Measurements from ENCODE around the gene ZNF524. TPM values are rescaled to one million over a fixed set of nuclear protein-coding genes. Genes with fewer than 3 reads are reported as not detected.

ZNF524 gene
- total and polyA plus RNA-seq, 10 of the 15 experiments (the other 5 are each of a cell fraction or from before 2014, with no cell fraction given) = 0.47 to 18.6 (median 12.4) TPM; not detected in 1

- TF ChIP-seq NKRF (conservative IDR thresholded peaks at IDR 0.05) (0 out of 2 replicates have a peak, but pooled peaks have one; percentile 40), MAX (IDR thresholded peaks at IDR 0.05; ENCODE audit: low read depth, low read length) (no peak), POLR2AphosphoS2 (IDR thresholded peaks at IDR 0.05; ENCODE audit: low read depth, low read length) (peak; percentile 60; the same call in 1 of the 2 replicates), IRF3 (IDR thresholded peaks at IDR 0.05) (no peak), ZBTB11 (CRISPR knock-in tag; IDR thresholded peaks at IDR 0.05) (peak; percentile 86), IKZF2 (IDR thresholded peaks at IDR 0.05) (0 out of 4 replicates have a peak, but pooled peaks of 1 of the 2 experiments have one; percentile 30), DPF2 (IDR thresholded peaks at IDR 0.05) (0 out of 2 replicates have a peak, but pooled peaks have one; percentile 15), STAT1 (conservative IDR thresholded peaks at IDR 0.05) (no peak), ZNF207 (IDR thresholded peaks at IDR 0.05; ENCODE audit: borderline replicate concordance) (no peak), MTA3 (IDR thresholded peaks at IDR 0.05; ENCODE audit: borderline replicate concordance, low read length) (no peak), ZNF592 (IDR thresholded peaks at IDR 0.05) (no peak), NR2C1 (IDR thresholded peaks at IDR 0.05) (peak; percentile 43; the same call in 1 of the 2 replicates), RUNX3 (IDR thresholded peaks at IDR 0.05; ENCODE audit: low read length) (no peak), USF2 (IDR thresholded peaks at IDR 0.05; ENCODE audit: borderline replicate concordance, low read depth, low read length) (no peak), SRF (IDR thresholded peaks at IDR 0.05; ENCODE audit: low read depth in 2 of 2, low read length in 2 of 2) (peak in 1 of 2 experiments; percentile 69; a peak in 1 of 4 replicates), TAF1 (IDR thresholded peaks at IDR 0.05; ENCODE audit: borderline replicate concordance, low read depth, low read length) (peak; percentile 56; the same call in 1 of the 2 replicates), CHD4 (IDR thresholded peaks at IDR 0.05) (no peak)
These were observed 40.7 kb downstream of the ZNF524 start, which contains the start of gene ZNF580 (continued) for GRCh38 chr19:55640577-55641425.

All from GM12878 (cell line).